Activated naive CD8-positive, alpha-beta T cell treated with anti-CD3 and anti-CD28 coated beads, Interleukin-2, amount 50 U/mL, for 24 hours (primary cell): ENCODE data around the gene SF3B3.
"Not testable (repeated sequence)": the region's sequence is repeated elsewhere in the genome, so short reads cannot be mapped to it uniquely, and the experiment has no call there.

Experiments used
- ATAC-seq: fragments of 150-1000 bp; cut with Tn5 transposase; one replicate; pipeline ENCODE4 v1.10.0; 2021
- DNase-seq: peaks from one replicate; pipeline ENCODE4 v3.0.0; 2021
- H3K27ac Mint-ChIP-seq: one replicate; pipeline ENCODE4 v1.8.0; 2021; ENCODE audit warnings: mild to moderate bottlenecking, mixed read lengths
- H3K27me3 Mint-ChIP-seq: one replicate; pipeline ENCODE4 v1.8.0; 2021; ENCODE audit warnings: mixed read lengths
- H3K36me3 Mint-ChIP-seq: one replicate; pipeline ENCODE4 v1.8.0; 2021; ENCODE audit warnings: low read depth, mixed read lengths
- H3K4me1 Mint-ChIP-seq: one replicate; pipeline ENCODE4 v1.8.0; 2021; ENCODE audit warnings: mixed read lengths
- H3K4me3 Mint-ChIP-seq: one replicate; pipeline ENCODE4 v1.8.0; 2021; ENCODE audit warnings: mild to moderate bottlenecking, moderate library complexity, mixed read lengths
- H3K9me3 Mint-ChIP-seq: one replicate; pipeline ENCODE4 v1.8.0; 2021; ENCODE audit warnings: mixed read lengths

Gene SF3B3

DNA sequence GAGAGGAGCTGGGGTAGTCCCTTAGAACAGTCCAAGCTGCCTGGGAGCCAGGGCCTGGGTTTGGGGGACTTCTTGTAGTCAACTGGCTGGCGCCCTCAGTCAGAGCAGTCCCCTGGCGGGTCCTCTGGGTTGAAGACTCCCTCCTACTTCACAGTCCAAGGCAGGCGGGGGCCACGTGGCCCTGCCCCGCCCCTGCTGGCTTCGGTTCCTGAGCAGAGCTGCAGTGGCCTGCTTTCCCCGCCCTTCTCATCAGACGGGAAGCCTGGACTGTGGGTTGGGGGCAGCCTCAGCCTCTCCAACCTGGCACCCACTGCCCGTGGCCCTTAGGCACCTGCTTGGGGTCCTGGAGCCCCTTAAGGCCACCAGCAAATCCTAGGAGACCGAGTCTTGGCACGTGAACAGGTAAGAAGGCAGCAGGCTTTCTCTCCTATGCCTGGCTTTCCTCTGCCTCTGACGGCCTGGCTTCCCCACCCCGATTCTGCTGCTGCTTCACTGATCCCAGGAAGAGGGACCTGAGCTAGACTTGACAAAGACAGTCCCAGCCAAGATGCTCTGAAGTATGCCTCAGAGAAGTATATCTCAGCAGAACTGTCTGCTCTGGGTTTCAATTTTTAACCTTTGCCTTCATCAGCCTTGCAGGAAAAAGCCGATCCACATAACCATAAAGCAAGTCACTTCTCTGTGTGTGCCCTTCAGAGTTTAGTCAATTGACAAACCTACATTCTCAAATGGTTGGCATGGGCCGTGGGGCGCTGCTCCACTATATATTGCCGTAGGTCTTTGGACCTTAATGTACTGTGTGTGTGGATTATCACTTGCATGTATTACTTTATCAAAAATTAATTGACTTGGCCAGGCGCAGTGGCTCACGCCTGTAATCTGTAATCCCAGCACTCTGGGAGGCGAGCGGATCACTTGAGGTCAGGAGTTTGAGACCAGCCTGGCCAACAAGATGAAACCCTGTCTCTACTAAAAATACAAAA is 56.3 kb downstream of the SF3B3 start:
- no peaks in the 10 kb centered on the region for H3K9me3 Mint-ChIP-seq
- H3K4me1 Mint-ChIP-seq, result peaks cover 10% of the 10 kb centered on the region
- peaks cover 2% of the 10 kb centered on the region for H3K36me3 Mint-ChIP-seq
- no peak overlapping the region for H3K4me3 Mint-ChIP-seq
- DNase-seq (no peak), ATAC-seq (no peak)
- peaks cover 2% of the 10 kb centered on the region for H3K27me3 Mint-ChIP-seq
- no peak overlapping the region for H3K27ac Mint-ChIP-seq

- Mint-ChIP-seq H3K36me3 (no peaks in the 10 kb centered on the region), H3K4me1 (no peaks in the 10 kb centered on the region), H3K27me3 (peaks cover 2% of the 10 kb centered on the region), H3K9me3 (no peaks in the 10 kb centered on the region), H3K4me3 (no peak overlapping the region), H3K27ac (no peak overlapping the region)
- DNase-seq (no peak), ATAC-seq (no peak)
These were observed 58.8 kb downstream of the SF3B3 start for GRCh38 chr16:70582280-70582978.

DNA sequence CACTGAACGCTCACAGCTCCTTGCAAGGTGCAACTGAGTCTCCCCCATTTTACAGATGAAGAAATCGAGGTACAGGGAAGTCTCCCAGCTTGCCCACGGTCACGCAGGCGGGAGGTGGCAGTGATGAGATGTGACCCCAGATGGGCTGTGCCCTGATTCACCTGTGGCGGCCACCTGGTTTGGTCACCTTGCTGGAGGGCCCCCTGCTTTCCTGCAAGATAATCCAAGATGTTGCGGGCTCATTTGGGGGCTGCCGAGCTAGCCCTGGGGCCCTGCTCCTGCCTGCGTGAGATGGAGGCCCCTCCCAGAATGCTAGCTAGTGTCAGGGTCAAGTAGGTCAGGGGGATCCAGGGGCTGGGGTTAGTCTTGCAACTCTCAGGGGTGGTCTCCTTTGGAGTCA is 63.1 kb downstream of the SF3B3 start:
- no peak overlapping the region for H3K27ac Mint-ChIP-seq
- DNase-seq (no peak), ATAC-seq (no peak)
- H3K27me3 Mint-ChIP-seq, result peaks cover 2% of the 10 kb centered on the region
- no peak overlapping the region for H3K4me3 Mint-ChIP-seq
- H3K4me1 Mint-ChIP-seq, result no peaks in the 10 kb centered on the region
- H3K36me3 Mint-ChIP-seq, result no peaks in the 10 kb centered on the region
- no peaks in the 10 kb centered on the region for H3K9me3 Mint-ChIP-seq

DNA sequence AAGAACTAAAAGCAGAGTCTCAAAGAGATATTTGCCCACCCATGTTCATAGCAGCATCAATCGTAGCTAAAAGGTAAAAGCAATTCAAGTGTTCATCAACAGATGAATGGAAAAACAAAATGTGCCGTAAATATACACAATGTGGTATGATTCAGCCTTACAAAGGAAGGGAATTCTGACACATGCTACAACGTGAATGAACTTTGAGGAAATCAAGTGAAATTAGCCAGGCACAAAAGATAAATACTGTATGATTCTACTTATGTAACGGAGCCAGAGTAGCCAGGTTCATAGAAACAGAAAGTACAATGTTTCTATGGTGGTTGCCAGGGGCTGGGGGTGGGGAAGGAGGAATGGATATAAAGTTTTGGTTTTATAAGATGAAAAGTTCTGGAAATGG is 64.9 kb downstream of the SF3B3 start:
- Mint-ChIP-seq H3K36me3 (no peaks in the 10 kb centered on the region), H3K27ac (no peak overlapping the region), H3K4me3 (no peak overlapping the region), H3K9me3 (no peaks in the 10 kb centered on the region), H3K27me3 (no peaks in the 10 kb centered on the region), H3K4me1 (no peaks in the 10 kb centered on the region)
- DNase-seq (no peak), ATAC-seq (no peak)

GRCh38 chr16:70589416-70589815 is 65.8 kb downstream of the SF3B3 start:
- H3K4me1 Mint-ChIP-seq, DNase-seq, H3K27ac Mint-ChIP-seq, H3K9me3 Mint-ChIP-seq, H3K27me3 Mint-ChIP-seq, ATAC-seq, H3K4me3 Mint-ChIP-seq, H3K36me3 Mint-ChIP-seq: not testable (repeated sequence)

DNA sequence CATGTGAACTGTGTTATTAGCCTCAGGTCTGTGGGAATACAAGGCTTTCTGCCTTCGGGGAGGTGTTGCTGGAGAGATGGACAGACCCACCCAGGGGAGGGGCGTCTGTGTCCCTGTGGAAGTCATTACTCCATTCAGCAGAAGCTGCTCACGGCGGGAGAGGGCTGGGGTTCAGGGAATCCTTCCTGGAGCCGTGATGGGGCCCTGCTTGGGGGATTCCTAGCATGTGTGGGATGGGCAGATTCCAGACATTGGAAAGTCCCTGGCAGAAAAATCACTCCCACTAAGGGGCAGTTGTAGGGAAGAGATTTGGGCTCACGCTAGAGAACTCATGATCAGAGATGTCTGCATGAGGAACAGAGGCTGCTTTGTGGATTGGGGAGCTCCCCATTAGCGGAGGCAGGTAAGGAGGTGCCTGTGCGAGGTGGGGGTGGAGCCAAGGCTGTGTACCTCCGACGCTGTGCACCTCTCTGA is 66.4 kb downstream of the SF3B3 start:
- no peaks in the 10 kb centered on the region for H3K36me3 Mint-ChIP-seq
- H3K4me3 Mint-ChIP-seq, result no peak overlapping the region
- H3K27ac Mint-ChIP-seq, result no peak overlapping the region
- no peaks in the 10 kb centered on the region for H3K4me1 Mint-ChIP-seq
- H3K9me3 Mint-ChIP-seq, result no peaks in the 10 kb centered on the region
- no peaks in the 10 kb centered on the region for H3K27me3 Mint-ChIP-seq
- DNase-seq (no peak), ATAC-seq (no peak)

- no peaks in the 10 kb centered on the region for H3K4me1 Mint-ChIP-seq
- H3K9me3 Mint-ChIP-seq, result no peaks in the 10 kb centered on the region
- DNase-seq, result no peak
- H3K4me3 Mint-ChIP-seq, result no peak overlapping the region
- H3K27me3 Mint-ChIP-seq, result no peaks in the 10 kb centered on the region
- peak; percentile 46 for ATAC-seq
- H3K27ac Mint-ChIP-seq, result no peak overlapping the region
- H3K36me3 Mint-ChIP-seq, result no peaks in the 10 kb centered on the region
These were observed 67.3 kb downstream of the SF3B3 start for GRCh38 chr16:70590722-70591415.

DNA sequence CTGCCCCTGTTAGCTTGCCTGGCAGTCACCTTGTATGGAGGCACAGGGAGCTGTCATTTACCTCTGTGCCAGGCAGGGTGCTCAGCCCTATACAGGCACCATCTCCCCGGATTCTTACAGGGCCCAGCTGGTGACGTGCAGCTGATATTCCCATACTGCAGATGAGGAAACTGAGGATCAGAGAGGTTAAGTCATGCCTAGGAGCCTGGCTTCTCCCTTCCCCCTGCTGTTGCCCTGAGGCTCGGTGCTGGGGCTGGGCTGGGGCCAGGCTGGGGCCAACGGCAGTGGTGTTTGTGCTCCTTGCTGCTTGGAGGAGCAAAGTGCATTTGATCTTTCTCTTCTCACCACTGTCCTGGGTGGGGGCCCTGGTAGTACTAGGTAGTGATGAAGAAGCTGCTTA is 68.0 kb downstream of the SF3B3 start:
- Mint-ChIP-seq H3K27ac (no peak overlapping the region), H3K27me3 (no peaks in the 10 kb centered on the region), H3K4me3 (no peak overlapping the region), H3K4me1 (no peaks in the 10 kb centered on the region), H3K9me3 (no peaks in the 10 kb centered on the region), H3K36me3 (no peaks in the 10 kb centered on the region)
- DNase-seq, result no peak
- ATAC-seq, result no peak

DNA sequence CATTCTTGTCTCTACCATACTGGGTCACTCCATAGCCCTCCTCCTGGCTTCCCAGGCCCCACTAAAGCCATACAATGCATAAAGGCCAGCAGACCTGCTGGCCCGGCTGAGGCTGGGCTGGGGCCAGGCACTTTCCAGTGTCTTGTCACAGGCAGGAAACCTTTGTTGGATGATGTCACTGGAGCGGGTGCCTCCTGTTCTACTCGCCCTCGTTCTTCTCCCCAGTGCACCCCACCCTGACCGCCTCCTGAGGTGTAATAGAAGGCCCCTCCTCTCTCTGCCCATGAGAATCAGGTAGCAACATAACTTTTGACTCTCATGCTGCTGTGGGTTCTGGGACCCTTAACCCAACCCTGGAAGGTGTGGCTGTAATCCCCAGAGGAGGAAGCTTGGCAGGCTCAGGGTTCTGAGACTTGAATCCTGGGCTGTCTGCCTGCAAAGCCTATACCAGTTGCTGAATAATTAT is 68.5 kb downstream of the SF3B3 start:
- no peak for DNase-seq
- H3K9me3 Mint-ChIP-seq, result no peaks in the 10 kb centered on the region
- no peak for ATAC-seq

DNA sequence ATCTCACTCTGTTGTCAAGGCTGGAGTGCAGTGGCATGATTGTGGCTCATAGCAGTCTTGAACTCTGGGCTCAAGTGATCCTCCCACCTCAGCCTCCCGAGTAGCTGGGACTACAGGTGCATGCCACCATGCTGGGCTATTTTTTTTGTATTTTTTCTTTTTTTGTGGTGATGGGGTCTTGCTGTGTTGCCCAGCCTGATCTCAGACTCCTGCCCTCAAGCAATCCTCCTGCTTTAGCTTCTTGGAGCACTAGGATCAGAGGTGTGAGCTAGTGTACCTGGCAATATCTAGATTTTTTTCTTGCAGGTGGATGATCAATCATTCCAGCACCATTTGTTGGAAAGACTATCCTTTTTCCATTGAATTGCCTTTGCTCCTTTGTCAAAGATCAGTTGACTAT is 69.9 kb downstream of the SF3B3 start:
- no peaks in the 10 kb centered on the region for H3K4me1 Mint-ChIP-seq
- ATAC-seq, result no peak
- H3K36me3 Mint-ChIP-seq, result no peaks in the 10 kb centered on the region
- H3K27ac Mint-ChIP-seq, result no peak overlapping the region
- no peak for DNase-seq
- no peak overlapping the region for H3K4me3 Mint-ChIP-seq
- H3K27me3 Mint-ChIP-seq, result no peaks in the 10 kb centered on the region
- no peaks in the 10 kb centered on the region for H3K9me3 Mint-ChIP-seq

More for the DNA sequence above, 68.5 kb downstream of the SF3B3 start:
- no peaks in the 10 kb centered on the region for H3K36me3 Mint-ChIP-seq
- no peaks in the 10 kb centered on the region for H3K27me3 Mint-ChIP-seq
- no peaks in the 10 kb centered on the region for H3K4me1 Mint-ChIP-seq
- no peak overlapping the region for H3K4me3 Mint-ChIP-seq
- H3K27ac Mint-ChIP-seq, result no peak overlapping the region

GRCh38 chr16:70594569-70594968 is 71.0 kb downstream of the SF3B3 start:
- H3K4me3 Mint-ChIP-seq, result no peak overlapping the region
- no peak overlapping the region for H3K27ac Mint-ChIP-seq
- ATAC-seq (no peak), DNase-seq (no peak)
- H3K4me1 Mint-ChIP-seq, result no peaks in the 10 kb centered on the region
- H3K27me3 Mint-ChIP-seq, result no peaks in the 10 kb centered on the region
- no peaks in the 10 kb centered on the region for H3K9me3 Mint-ChIP-seq
- H3K36me3 Mint-ChIP-seq, result no peaks in the 10 kb centered on the region

DNA sequence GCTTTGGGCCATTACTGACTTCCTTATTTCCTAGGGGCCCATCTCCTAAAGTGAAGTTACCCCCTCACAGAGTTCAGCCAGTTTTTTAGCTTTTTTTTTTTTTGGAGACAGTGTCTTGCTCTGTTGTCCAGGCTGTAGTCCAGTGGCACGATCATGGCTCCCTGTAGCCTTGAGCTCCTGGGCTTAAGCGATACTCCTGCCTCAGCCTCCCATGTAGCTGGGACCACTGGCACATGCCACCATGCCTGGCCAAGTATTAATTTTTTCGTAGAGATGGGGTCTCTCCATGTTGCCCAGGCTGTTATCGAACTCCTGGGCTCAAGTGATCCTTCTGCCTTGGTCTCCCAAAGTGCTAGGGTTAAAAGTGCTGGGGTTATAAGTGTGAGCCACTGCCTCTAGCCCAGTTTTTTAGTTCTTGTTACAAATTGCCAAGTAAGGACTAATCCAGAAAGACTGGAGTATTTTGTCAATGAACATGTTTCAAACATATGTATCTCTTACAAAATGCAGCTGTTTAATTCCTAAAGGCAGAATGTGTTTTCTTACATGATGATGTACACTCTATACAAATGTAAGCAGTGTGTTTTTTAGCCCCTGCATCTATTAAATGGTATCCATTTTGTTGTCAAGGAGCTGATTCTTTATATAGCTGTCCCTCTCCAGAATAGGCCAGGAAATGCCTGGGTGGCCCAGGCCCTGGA is 73.7 kb downstream of the SF3B3 start:
- Mint-ChIP-seq H3K4me3 (no peak overlapping the region), H3K9me3 (no peaks in the 10 kb centered on the region), H3K4me1 (no peaks in the 10 kb centered on the region), H3K36me3 (no peaks in the 10 kb centered on the region), H3K27ac (no peak overlapping the region), H3K27me3 (peaks cover 3% of the 10 kb centered on the region)
- ATAC-seq (no peak), DNase-seq (no peak)

GRCh38 chr16:70598937-70599503 is 75.4 kb downstream of the SF3B3 start:
- no peaks in the 10 kb centered on the region for H3K36me3 Mint-ChIP-seq
- no peak overlapping the region for H3K4me3 Mint-ChIP-seq
- no peak for DNase-seq
- H3K27ac Mint-ChIP-seq, result no peak overlapping the region
- no peaks in the 10 kb centered on the region for H3K4me1 Mint-ChIP-seq
- ATAC-seq, result no peak
- H3K27me3 Mint-ChIP-seq, result peaks cover 3% of the 10 kb centered on the region
- no peaks in the 10 kb centered on the region for H3K9me3 Mint-ChIP-seq

- Mint-ChIP-seq H3K27ac (no peak overlapping the region), H3K36me3 (no peaks in the 10 kb centered on the region), H3K27me3 (peaks cover 3% of the 10 kb centered on the region), H3K9me3 (no peaks in the 10 kb centered on the region), H3K4me3 (no peak overlapping the region), H3K4me1 (no peaks in the 10 kb centered on the region)
- ATAC-seq (no peak), DNase-seq (no peak)
These were observed 77.1 kb downstream of the SF3B3 start for GRCh38 chr16:70600730-70601129.
